Endothelial cell (in vitro differentiated cells): ENCODE results near the gene RFNG. TPM values are rescaled to one million over a fixed set of nuclear protein-coding genes. Genes with fewer than 3 reads are reported as not detected.

Experiments used
- DNase-seq: peaks from one replicate; pipeline ENCODE4 v3.0.0; 2021; ENCODE audit warnings: low spot score
- H3K27ac Mint-ChIP-seq: one replicate; pipeline ENCODE4 v1.8.0; 2021; ENCODE audit warnings: mixed read lengths, inconsistent platforms; ENCODE audit not compliant: unreplicated experiment
- H3K27me3 Mint-ChIP-seq: one replicate; pipeline ENCODE4 v1.8.0; 2021; ENCODE audit warnings: mild to moderate bottlenecking, moderate library complexity, mixed read lengths, inconsistent platforms; ENCODE audit not compliant: unreplicated experiment
- H3K36me3 Mint-ChIP-seq: one replicate; pipeline ENCODE4 v1.8.0; 2021; ENCODE audit warnings: mild to moderate bottlenecking, low read depth, mixed read lengths, inconsistent platforms; ENCODE audit not compliant: unreplicated experiment
- H3K4me1 Mint-ChIP-seq: one replicate; pipeline ENCODE4 v1.8.0; 2021; ENCODE audit warnings: mild to moderate bottlenecking, mixed read lengths, inconsistent platforms; ENCODE audit not compliant: unreplicated experiment
- H3K4me3 Mint-ChIP-seq: one replicate; pipeline ENCODE4 v1.8.0; 2021; ENCODE audit warnings: mild to moderate bottlenecking, mixed read lengths, inconsistent platforms; ENCODE audit not compliant: unreplicated experiment
- H3K9me3 Mint-ChIP-seq: one replicate; pipeline ENCODE4 v1.8.0; 2021; ENCODE audit warnings: mixed read lengths, inconsistent platforms; ENCODE audit not compliant: unreplicated experiment
- CTCF ChIP-seq: fragments of 200-600 bp; sonication (generic); IDR thresholded peaks from one replicate; pipeline ENCODE4 v1.5.0; 2021; ENCODE audit warnings: antibody characterized with exemption; ENCODE audit not compliant: unreplicated experiment
- total RNA-seq: library from RNA; stranded (reverse); fragmentation: NEBNext Ultra II Directional; extraction: Animal tissue kit (Norgen Biotek cat#: 25700); gene quantifications from one replicate; pipeline ENCODE4 v1.2.1, GENCODE V29; 2021; ENCODE audit not compliant: unreplicated experiment

The RFNG gene
- total RNA-seq, 1 donor from 2014 or later = 19.7 TPM

GRCh38 chr17:82035488-82035887 is 16.1 kb downstream of the RFNG start:
- Mint-ChIP-seq H3K9me3 (no peaks in the 10 kb centered on the region), H3K27ac (no peak overlapping the region), H3K27me3 (peaks cover 15% of the 10 kb centered on the region), H3K4me3 (peak overlapping the region; percentile 82), H3K36me3 (peaks cover 6% of the 10 kb centered on the region), H3K4me1 (peaks cover 11% of the 10 kb centered on the region)
- no peak for DNase-seq
- no peak for TF ChIP-seq CTCF

GRCh38 chr17:82034371-82035011 is 17.1 kb downstream of the RFNG start:
- H3K27ac Mint-ChIP-seq = no peak overlapping the region
- no peak for DNase-seq
- peak overlapping the region; percentile 51 for H3K4me3 Mint-ChIP-seq
- H3K9me3 Mint-ChIP-seq = no peaks in the 10 kb centered on the region
- H3K27me3 Mint-ChIP-seq = peaks cover 13% of the 10 kb centered on the region
- no peak for TF ChIP-seq CTCF
- H3K36me3 Mint-ChIP-seq = peaks cover 6% of the 10 kb centered on the region
- H3K4me1 Mint-ChIP-seq = peaks cover 14% of the 10 kb centered on the region

- Mint-ChIP-seq H3K4me3 (no peak overlapping the region), H3K9me3 (no peaks in the 10 kb centered on the region), H3K4me1 (peaks cover 14% of the 10 kb centered on the region), H3K27me3 (peaks cover 15% of the 10 kb centered on the region), H3K36me3 (peaks cover 6% of the 10 kb centered on the region), H3K27ac (no peak overlapping the region)
- DNase-seq = no peak
- TF ChIP-seq CTCF = no peak
These were observed 18.1 kb downstream of the RFNG start for GRCh38 chr17:82033359-82034085.

- Mint-ChIP-seq H3K27me3 (peaks cover 15% of the 10 kb centered on the region), H3K4me3 (no peak overlapping the region), H3K27ac (no peak overlapping the region), H3K9me3 (no peaks in the 10 kb centered on the region), H3K36me3 (peaks cover 6% of the 10 kb centered on the region), H3K4me1 (peaks cover 9% of the 10 kb centered on the region)
- no peak for DNase-seq
- no peak for TF ChIP-seq CTCF
These were observed 19.6 kb downstream of the RFNG start for GRCh38 chr17:82031885-82032627.
